Measurements from ENCODE around the gene MAPK9. TPM values are rescaled to one million over a fixed set of nuclear protein-coding genes. Genes with fewer than 3 reads are reported as not detected.

Gene MAPK9
- total RNA-seq, 1 donor from 2014 or later: 30.3 TPM

GRCh38 chr5:180209137-180209581 lies 82.7 kb downstream of the MAPK9 start, which contains the start of gene RASGEF1C:
Gene RASGEF1C (minus strand): TSS chr5:180209211. CDS start chr5:180138052, 71,159 bp downstream.
- TF ChIP-seq, protein P1, sequence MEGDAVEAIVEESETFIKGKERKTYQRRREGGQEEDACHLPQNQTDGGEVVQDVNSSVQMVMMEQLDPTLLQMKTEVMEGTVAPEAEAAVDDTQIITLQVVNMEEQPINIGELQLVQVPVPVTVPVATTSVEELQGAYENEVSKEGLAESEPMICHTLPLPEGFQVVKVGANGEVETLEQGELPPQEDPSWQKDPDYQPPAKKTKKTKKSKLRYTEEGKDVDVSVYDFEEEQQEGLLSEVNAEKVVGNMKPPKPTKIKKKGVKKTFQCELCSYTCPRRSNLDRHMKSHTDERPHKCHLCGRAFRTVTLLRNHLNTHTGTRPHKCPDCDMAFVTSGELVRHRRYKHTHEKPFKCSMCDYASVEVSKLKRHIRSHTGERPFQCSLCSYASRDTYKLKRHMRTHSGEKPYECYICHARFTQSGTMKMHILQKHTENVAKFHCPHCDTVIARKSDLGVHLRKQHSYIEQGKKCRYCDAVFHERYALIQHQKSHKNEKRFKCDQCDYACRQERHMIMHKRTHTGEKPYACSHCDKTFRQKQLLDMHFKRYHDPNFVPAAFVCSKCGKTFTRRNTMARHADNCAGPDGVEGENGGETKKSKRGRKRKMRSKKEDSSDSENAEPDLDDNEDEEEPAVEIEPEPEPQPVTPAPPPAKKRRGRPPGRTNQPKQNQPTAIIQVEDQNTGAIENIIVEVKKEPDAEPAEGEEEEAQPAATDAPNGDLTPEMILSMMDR (IDR thresholded peaks at IDR 0.05): no peak
- peak; percentile 55 for DNase-seq
- Mint-ChIP-seq H3K9me3 (peaks cover 2% of the 10 kb centered on the region), H3K4me3 (peak within 1 kb of the TSS; percentile 60), H3K27ac (no peak within 1 kb of the TSS), H3K36me3 (ENCODE audit: low read depth) (no peaks in the 10 kb centered on the region), H3K27me3 (peaks cover 35% of the 10 kb centered on the region), H3K4me1 (peaks cover 9% of the 10 kb centered on the region)
- ChIA-PET CTCF (no interaction called here), POLR2A (no interaction called here)
- intact Hi-C loops (cut with micrococcal nuclease): no loop called here
- ATAC-seq (ENCODE audit: low read depth): peak; percentile 91

- Mint-ChIP-seq H3K36me3 (ENCODE audit: low read depth) (no peaks in the 10 kb centered on the region), H3K4me1 (peaks cover 9% of the 10 kb centered on the region), H3K27ac (no peak overlapping the region), H3K9me3 (no peaks in the 10 kb centered on the region), H3K4me3 (peak overlapping the region; percentile 60), H3K27me3 (peaks cover 36% of the 10 kb centered on the region)
- DNase-seq (peak; percentile 30), ATAC-seq (ENCODE audit: low read depth) (peak; percentile 42)
- ChIA-PET CTCF (no interaction called here), POLR2A (no interaction called here)
- TF ChIP-seq, protein P1 (IDR thresholded peaks at IDR 0.05): no peak
- intact Hi-C loops (cut with micrococcal nuclease): no loop called here
Measured at GRCh38 chr5:180208435-180209081, 83.3 kb downstream of the MAPK9 start.

DNA sequence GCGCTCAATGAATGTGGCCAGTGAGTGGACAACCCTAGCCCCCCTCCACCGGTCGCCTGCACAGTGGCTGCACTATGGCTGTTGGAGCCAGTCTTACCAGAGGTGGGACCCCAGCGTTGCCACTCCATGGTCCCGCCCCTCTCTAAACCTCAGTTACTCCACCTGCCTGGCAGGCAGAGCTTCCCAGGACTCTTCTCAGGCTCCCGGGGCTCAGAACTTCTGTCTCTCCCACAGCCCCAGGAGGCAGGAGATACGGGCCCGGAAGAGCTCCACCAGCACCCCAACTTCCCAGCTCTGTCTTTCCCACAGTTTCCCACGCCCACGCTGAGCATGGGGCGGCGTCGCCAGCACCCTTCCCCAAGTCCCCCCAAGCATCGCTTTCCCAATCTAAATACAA lies 83.8 kb downstream of the MAPK9 start:
- no peak overlapping the region for H3K27ac Mint-ChIP-seq
- H3K36me3 Mint-ChIP-seq (ENCODE audit: low read depth): no peaks in the 10 kb centered on the region
- TF ChIP-seq, protein P1 (IDR thresholded peaks at IDR 0.05): no peak
- peaks cover 9% of the 10 kb centered on the region for H3K4me1 Mint-ChIP-seq
- ChIA-PET POLR2A (no interaction called here), CTCF (no interaction called here)
- H3K27me3 Mint-ChIP-seq: peaks cover 38% of the 10 kb centered on the region
- H3K9me3 Mint-ChIP-seq: no peaks in the 10 kb centered on the region
- peak overlapping the region; percentile 60 for H3K4me3 Mint-ChIP-seq
- no peak for DNase-seq
- intact Hi-C loops (cut with micrococcal nuclease): no loop called here
- no peak for ATAC-seq (ENCODE audit: low read depth)

GRCh38 chr5:180207593-180207992 lies 84.3 kb downstream of the MAPK9 start:
- POLR2A ChIA-PET: no interaction called here
- Mint-ChIP-seq H3K36me3 (ENCODE audit: low read depth) (no peaks in the 10 kb centered on the region), H3K27me3 (peaks cover 39% of the 10 kb centered on the region)

DNA sequence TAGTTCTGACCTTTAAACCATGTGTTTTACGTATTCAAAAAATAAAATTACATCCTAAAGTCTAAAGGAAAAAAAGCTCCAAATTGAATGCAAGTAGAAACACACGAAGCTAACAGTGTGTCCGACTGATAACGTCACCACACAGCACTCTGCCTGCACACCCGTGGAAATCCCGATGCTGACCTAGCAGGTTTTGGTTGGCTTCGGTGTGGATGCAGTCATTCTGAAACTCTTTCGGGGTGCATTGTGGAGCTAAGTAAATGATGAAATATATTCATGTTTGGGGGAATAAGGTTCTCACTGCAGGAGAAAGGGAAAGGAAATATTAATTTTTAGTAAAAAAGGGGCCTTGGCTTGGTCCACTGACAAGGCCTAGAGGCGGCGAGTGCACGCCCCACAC lies 84.9 kb downstream of the MAPK9 start:
- Mint-ChIP-seq H3K4me1 (peaks cover 9% of the 10 kb centered on the region), H3K9me3 (no peaks in the 10 kb centered on the region), H3K27me3 (peaks cover 37% of the 10 kb centered on the region), H3K27ac (no peak overlapping the region), H3K4me3 (no peak overlapping the region), H3K36me3 (ENCODE audit: low read depth) (no peaks in the 10 kb centered on the region)
- ChIA-PET POLR2A (interaction anchor here (0.5 kb wide), 1 partner anchor 662 kb away, joined by 3 read pairs; no protein-coding TSS in a partner anchor), CTCF (interaction anchor here (1.2 kb wide), 1 partner anchor 109 kb away, joined by 3 read pairs; no protein-coding TSS in a partner anchor)
- intact Hi-C loops (cut with micrococcal nuclease): no loop called here
- no peak for ATAC-seq (ENCODE audit: low read depth)
- no peak for DNase-seq
- TF ChIP-seq, protein P1 (IDR thresholded peaks at IDR 0.05): no peak

More at GRCh38 chr5:180207593-180207992, 84.3 kb downstream of the MAPK9 start:
- CTCF ChIA-PET: interaction anchor here (1.2 kb wide), 1 partner anchor 108 kb away, joined by 3 read pairs; no protein-coding TSS in a partner anchor
- DNase-seq (no peak), ATAC-seq (ENCODE audit: low read depth) (no peak)
- Mint-ChIP-seq H3K27ac (no peak overlapping the region), H3K9me3 (no peaks in the 10 kb centered on the region), H3K4me1 (peaks cover 9% of the 10 kb centered on the region), H3K4me3 (no peak overlapping the region)
- TF ChIP-seq, protein P1 (IDR thresholded peaks at IDR 0.05): no peak
- intact Hi-C loops (cut with micrococcal nuclease): no loop called here

All from activated B cell treated with CpG ODN at 0.5 μM for 24 hours (primary cell).